Measurements from ENCODE around the gene FAM193A.
"Not testable (repeated sequence)": the region's sequence is repeated elsewhere in the genome, so short reads cannot be mapped to it uniquely, and the experiment has no call there.

FAM193A gene

GRCh38 chr4:2514944-2515343, 21.5 kb upstream of the FAM193A start:
- not testable (repeated sequence) for DNase-seq (ENCODE audit: low read depth)

GRCh38 chr4:2515830-2516550, 20.5 kb upstream of the FAM193A start:
- no peak for DNase-seq (ENCODE audit: low read depth)

GRCh38 chr4:2516635-2517034, 19.8 kb upstream of the FAM193A start:
- no peak for DNase-seq (ENCODE audit: low read depth)

GRCh38 chr4:2526559-2526958, 9.9 kb upstream of the FAM193A start:
- DNase-seq (ENCODE audit: low read depth), result no peak

- no peak for DNase-seq (ENCODE audit: low read depth)
These were observed 1.5 kb upstream of the FAM193A start for GRCh38 chr4:2534904-2535375.

GRCh38 chr4:2535376-2536192, 863 bp upstream of the FAM193A start:
- DNase-seq (ENCODE audit: low read depth), result peak; percentile 21

GRCh38 chr4:2537011-2537830, 774 bp downstream of the FAM193A start:
- peak; percentile 36 for DNase-seq (ENCODE audit: low read depth)

- not testable (repeated sequence) for DNase-seq (ENCODE audit: low read depth)
These were observed 7.2 kb downstream of the FAM193A start for GRCh38 chr4:2543580-2544191.

GRCh38 chr4:2545321-2546013, 9.0 kb downstream of the FAM193A start:
- no peak for DNase-seq (ENCODE audit: low read depth)

GRCh38 chr4:2546286-2546823, 9.9 kb downstream of the FAM193A start:
- DNase-seq (ENCODE audit: low read depth), result no peak

GRCh38 chr4:2546961-2547691, 10.7 kb downstream of the FAM193A start:
- DNase-seq (ENCODE audit: low read depth), result not testable (repeated sequence)

- no peak for DNase-seq (ENCODE audit: low read depth)
These were observed 14.7 kb downstream of the FAM193A start for GRCh38 chr4:2551118-2551517.

GRCh38 chr4:2552806-2553205, 16.4 kb downstream of the FAM193A start:
- no peak for DNase-seq (ENCODE audit: low read depth)

- DNase-seq (ENCODE audit: low read depth), result no peak
These were observed 21.9 kb downstream of the FAM193A start for GRCh38 chr4:2558301-2558700.

GRCh38 chr4:2560167-2560566, 23.7 kb downstream of the FAM193A start:
- DNase-seq (ENCODE audit: low read depth), result no peak

GRCh38 chr4:2565533-2565932, 29.1 kb downstream of the FAM193A start:
- DNase-seq (ENCODE audit: low read depth), result no peak

- DNase-seq (ENCODE audit: low read depth), result no peak
These were observed 33.6 kb downstream of the FAM193A start for GRCh38 chr4:2570036-2570435.

- peak; percentile 15 for DNase-seq (ENCODE audit: low read depth)
These were observed 34.2 kb downstream of the FAM193A start for GRCh38 chr4:2570551-2571222.

- no peak for DNase-seq (ENCODE audit: low read depth)
These were observed 35.6 kb downstream of the FAM193A start for GRCh38 chr4:2572076-2572475.

- no peak for DNase-seq (ENCODE audit: low read depth)
These were observed 36.4 kb downstream of the FAM193A start for GRCh38 chr4:2572866-2573265.

Measured in activated T-helper 1 cell treated with Interleukin-2 at 50 U/mL for 16 hours (primary cell).